ENCODE data around the gene ITLN2. TPM values are rescaled to one million over a fixed set of nuclear protein-coding genes. Genes with fewer than 3 reads are reported as not detected.

ITLN2 gene
- total RNA-seq, 1 experiment from 2014 or later, result 0.20 TPM

DNA sequence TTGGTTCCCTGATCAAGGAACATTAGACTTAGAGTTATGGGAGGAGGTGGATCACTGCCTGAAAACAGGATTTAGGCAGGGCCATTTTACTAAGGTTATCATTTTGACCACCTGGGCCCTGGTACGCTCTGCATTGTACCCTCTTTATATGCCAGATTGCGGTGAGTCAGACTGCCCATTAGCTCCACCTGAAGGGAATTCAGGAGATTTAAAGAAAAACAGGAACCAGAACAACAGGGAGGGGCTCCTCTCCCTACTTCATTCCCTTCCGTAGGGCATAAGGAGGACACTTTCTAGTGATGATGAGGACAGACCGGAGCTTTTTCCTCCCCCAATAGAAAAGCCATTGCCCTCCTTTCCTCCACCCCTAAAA is 49.0 kb downstream of the ITLN2 start:
- ChIA-PET RAD21 (ENCODE audit: low non-redundant PET in 1 of 2, low total read pairs in 2 of 2, uncharacterized antibody in 2 of 2, unreplicated experiment in 2 of 2) (no interaction called here), CTCF (no interaction called here)
- TF ChIP-seq CBX3 (IDR thresholded peaks at IDR 0.05; ENCODE audit: low read depth) (no peak), POLR2A (IDR thresholded peaks at IDR 0.05; ENCODE audit: borderline replicate concordance, extremely low read depth, insufficient read depth, insufficient read length) (no peak), ZNF274 (IDR thresholded peaks at IDR 0.05; ENCODE audit: low read depth, low read length) (no peak), JUND (IDR thresholded peaks at IDR 0.05) (no peak), SP1 (IDR thresholded peaks at IDR 0.05; ENCODE audit: low read depth) (no peak), POLR2AphosphoS5 (IDR thresholded peaks at IDR 0.05; ENCODE audit: low read depth, low read length) (no peak), EGR1 (IDR thresholded peaks at IDR 0.05; ENCODE audit: low read depth) (no peak), CEBPB (IDR thresholded peaks at IDR 0.05; ENCODE audit: low read depth) (no peak), EZH2phosphoT487 (IDR thresholded peaks at IDR 0.05; ENCODE audit: borderline replicate concordance) (no peak)
- TF ChIP-seq, protein P1, sequence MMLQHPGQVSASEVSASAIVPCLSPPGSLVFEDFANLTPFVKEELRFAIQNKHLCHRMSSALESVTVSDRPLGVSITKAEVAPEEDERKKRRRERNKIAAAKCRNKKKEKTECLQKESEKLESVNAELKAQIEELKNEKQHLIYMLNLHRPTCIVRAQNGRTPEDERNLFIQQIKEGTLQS (IDR thresholded peaks at IDR 0.05), result no peak
- TF ChIP-seq, protein P2, sequence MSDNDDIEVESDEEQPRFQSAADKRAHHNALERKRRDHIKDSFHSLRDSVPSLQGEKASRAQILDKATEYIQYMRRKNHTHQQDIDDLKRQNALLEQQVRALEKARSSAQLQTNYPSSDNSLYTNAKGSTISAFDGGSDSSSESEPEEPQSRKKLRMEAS (IDR thresholded peaks at IDR 0.05), result no peak

More for the DNA sequence above, 49.0 kb downstream of the ITLN2 start:
- DNase-seq (ENCODE audit: low read depth, low spot score), result no peak
- no peak overlapping the region for H3K27ac ChIP-seq (ENCODE audit: low read depth, low read length)
- no peak overlapping the region for H3K4me2 ChIP-seq (ENCODE audit: low read length)
- POLR2A ChIA-PET, result no interaction called here
- ATAC-seq, result no peak
- no peaks in the 10 kb centered on the region for H3K79me2 ChIP-seq (ENCODE audit: insufficient read depth, low read length)
- H2AFZ ChIP-seq (ENCODE audit: low read depth, low read length, poor library complexity, severe bottlenecking), result no peak overlapping the region
- BruUV-seq (replicated peaks), result no TSS peak
- no peaks in the 10 kb centered on the region for H3K4me1 ChIP-seq (ENCODE audit: control insufficient read depth in 1 of 2, insufficient read depth in 2 of 2, low read length in 2 of 2)
- no peaks in the 10 kb centered on the region for H3K36me3 ChIP-seq (ENCODE audit: control insufficient read depth in 1 of 2, insufficient read depth in 2 of 2, low read length in 2 of 2)
- H3K27me3 ChIP-seq (ENCODE audit: insufficient read depth, low read length), result 0 out of 2 replicates have a peak, but pooled peaks cover 7% of the 10 kb centered on the region
- H3K4me3 ChIP-seq (replicated peaks in 1 of 2; ENCODE audit: low read depth in 1 of 2, low read length in 2 of 2), result no peak overlapping the region
- intact Hi-C loops (cut with micrococcal nuclease), result no loop called here
- H4K20me1 ChIP-seq (ENCODE audit: insufficient read depth), result no peaks in the 10 kb centered on the region
- no peaks in the 10 kb centered on the region for H3K9me2 ChIP-seq (ENCODE audit: insufficient read depth)
- H3K9me3 ChIP-seq (ENCODE audit: control insufficient read depth in 1 of 2, insufficient read depth in 1 of 2, low read depth in 1 of 2, low read length in 2 of 2), result no peaks in the 10 kb centered on the region
- no peak overlapping the region for H3K9ac ChIP-seq (ENCODE audit: low read length)

Data from HCT116 (cell line).